B cell (primary cell): ENCODE data around the gene LRRC70. TPM values are rescaled to one million over a fixed set of nuclear protein-coding genes. Genes with fewer than 3 reads are reported as not detected.

Experiments used
- ATAC-seq: fragments of 200-7000 bp; cut with Tn5 transposase; one replicate; pipeline ENCODE4 v1.10.0; 2021; ENCODE audit warnings: low read depth, mild to moderate bottlenecking, moderate number of reproducible peaks, moderate library complexity
- CTCF ChIA-PET: fragments of 350-600 bp; sonication (Branson Sonifier 250); formaldehyde crosslinking; loops from one replicate; lab custom pipeline; 2021; ENCODE audit warnings: antibody characterized with exemption, inconsistent platforms; lab: Charles Lee
- POLR2A ChIA-PET: fragments of 350-600 bp; sonication (Branson Sonifier 250); formaldehyde crosslinking; loops from one replicate; lab custom pipeline; 2021; ENCODE audit warnings: antibody characterized with exemption; lab: Charles Lee
- DNase-seq: peaks from one replicate; pipeline ENCODE4 v3.0.0; 2013
- H2AFZ ChIP-seq: 2 replicates; pipeline ENCODE4 v1.6.1; 2012; ENCODE audit warnings: mild to moderate bottlenecking, low read depth, low read length; ENCODE audit not compliant: insufficient read depth, poor library complexity, severe bottlenecking
- H3K27ac ChIP-seq, 2 donors: 1 replicate in 1 of 2; 2 replicates in 1 of 2; pipeline ENCODE4 v1.5.1; 2012 to 2013; ENCODE audit warnings: low read length in 2 of 2, mild to moderate bottlenecking in 2 of 2, moderate library complexity in 1 of 2
- H3K27me3 ChIP-seq, 4 experiments: fragments of 200-600 bp in 1 of 4; sonication (generic) in 1 of 4; replicated peaks in 1 of 4; 1 replicate in 2 of 4; 2 replicates in 2 of 4; pipeline versions ENCODE4 v1.6.1 to v1.7.0; 2013 to 2016; ENCODE audit warnings: low read length in 3 of 4, mild to moderate bottlenecking in 2 of 4, mixed read lengths in 1 of 4, moderate library complexity in 1 of 4; ENCODE audit not compliant: insufficient read depth in 4 of 4, control insufficient read depth in 3 of 4; ENCODE audit errors: control extremely low read depth in 1 of 4
- H3K36me3 ChIP-seq, 2 experiments: replicated peaks in 1 of 2; 1 replicate in 1 of 2; 2 replicates in 1 of 2; pipeline versions ENCODE4 v1.6.1 to v1.7.1; 2013; ENCODE audit warnings: low read length in 1 of 2; ENCODE audit not compliant: insufficient read depth in 2 of 2, control insufficient read depth in 1 of 2; ENCODE audit errors: control extremely low read depth in 1 of 2, extremely low read depth in 1 of 2
- H3K4me1 ChIP-seq, 2 donors: fragments of 200-600 bp in 1 of 2; sonication (generic) in 1 of 2; 1 replicate in 1 of 2; 2 replicates in 1 of 2; pipeline versions ENCODE4 v1.5.1 to v1.6.1; 2013 to 2017; ENCODE audit warnings: low read length in 2 of 2; ENCODE audit not compliant: control insufficient read depth in 2 of 2, insufficient read depth in 2 of 2
- H3K4me2 ChIP-seq: replicated peaks from 2 replicates; pipeline ENCODE3; 2012; ENCODE audit warnings: mild to moderate bottlenecking, low read depth, low read length; ENCODE audit not compliant: poor library complexity, severe bottlenecking
- H3K4me3 ChIP-seq, 5 experiments: fragments of 200-600 bp in 1 of 5; sonication (generic) in 1 of 5; 1 replicate in 3 of 5; 2 replicates in 2 of 5; pipeline versions ENCODE4 v1.5.1 to v1.7.0; 2011 to 2016; ENCODE audit warnings: low read length in 4 of 5, mild to moderate bottlenecking in 4 of 5, low read depth in 2 of 5, control low read depth in 1 of 5, moderate library complexity in 1 of 5; ENCODE audit not compliant: insufficient read depth in 1 of 5; ENCODE audit errors: control extremely low read depth in 1 of 5, extremely low read depth in 1 of 5
- H3K79me2 ChIP-seq: fragments of 200-600 bp; sonication (generic); one replicate; pipeline ENCODE4 v1.6.0; 2016; ENCODE audit warnings: low read length; ENCODE audit not compliant: control insufficient read depth, insufficient read depth
- H3K9ac ChIP-seq: fragments of 200-600 bp; sonication (generic); 2 replicates; pipeline ENCODE4 v1.6.1; 2017; ENCODE audit warnings: mild to moderate bottlenecking, low read length, moderate library complexity
- H3K9me3 ChIP-seq, 3 donors: one replicate each; pipeline versions ENCODE4 v1.6.1 to v1.7.1; 2013; ENCODE audit warnings: low read length in 2 of 3; ENCODE audit not compliant: control insufficient read depth in 2 of 3, insufficient read depth in 1 of 3; ENCODE audit errors: control extremely low read depth in 1 of 3
- H4K20me1 ChIP-seq: 2 replicates; pipeline ENCODE4 v1.6.0; 2012; ENCODE audit warnings: mild to moderate bottlenecking, low read length; ENCODE audit not compliant: insufficient read depth, control insufficient read depth, poor library complexity, severe bottlenecking
- H3K27ac Mint-ChIP-seq: one replicate; pipeline ENCODE4 v1.8.0; 2021; ENCODE audit warnings: mixed read lengths
- H3K27me3 Mint-ChIP-seq: one replicate; pipeline ENCODE4 v1.8.0; 2021; ENCODE audit warnings: mixed read lengths
- H3K4me1 Mint-ChIP-seq: one replicate; pipeline ENCODE4 v1.8.0; 2021; ENCODE audit warnings: mixed read lengths
- H3K4me3 Mint-ChIP-seq: one replicate; pipeline ENCODE4 v1.8.0; 2021; ENCODE audit warnings: mixed read lengths
- H3K9me3 Mint-ChIP-seq: one replicate; pipeline ENCODE4 v1.8.0; 2022; ENCODE audit warnings: mixed read lengths; ENCODE audit not compliant: insufficient read depth
- EZH2 ChIP-seq: IDR thresholded peaks from 2 replicates; pipeline ENCODE4 v1.6.1; 2012; ENCODE audit warnings: borderline replicate concordance, low read depth, mild to moderate bottlenecking, moderate library complexity, low read length; ENCODE audit not compliant: insufficient read depth, poor library complexity, severe bottlenecking
- WGBS: methylation state at CpG from one replicate; pipeline ENCODE4 v1.1.5; 2013; ENCODE audit warnings: missing lambda C conversion rate; ENCODE audit not compliant: insufficient coverage; 5-methylcytosine and 5-hydroxymethylcytosine counted together
- intact Hi-C: fragments of 100-400 bp; cut with micrococcal nuclease; formaldehyde crosslinking; loops from one replicate; pipeline ENCODE4 v1.10.0; 2022
- polyA plus RNA-seq: library from polyadenylated mRNA; depleted of rRNA; stranded (reverse); fragments of >200 nt; gene quantifications from 2 replicates; pipeline ENCODE4 v1.2.3, GENCODE V29; 2012
- total RNA-seq, 2 donors: library from RNA; stranded (reverse); fragments of 120-200 nt in 1 of 2; gene quantifications; 1 replicate in 1 of 2; 2 replicates in 1 of 2; pipeline versions ENCODE4 v1.2.3 to v1.2.4, GENCODE V29; 2013 to 2022
- TF ChIP-seq, protein P1 (sequence below): fragments of 200-600 bp; IDR thresholded peaks from one replicate; pipeline ENCODE4 v1.8.0; 2022; ENCODE audit warnings: antibody characterized with exemption, mild to moderate bottlenecking

The LRRC70 gene
- total and polyA plus RNA-seq, 2 donors (not counting 1 experiment from before 2014, with no cell fraction given), result 2.3 to 3.3 TPM

DNA sequence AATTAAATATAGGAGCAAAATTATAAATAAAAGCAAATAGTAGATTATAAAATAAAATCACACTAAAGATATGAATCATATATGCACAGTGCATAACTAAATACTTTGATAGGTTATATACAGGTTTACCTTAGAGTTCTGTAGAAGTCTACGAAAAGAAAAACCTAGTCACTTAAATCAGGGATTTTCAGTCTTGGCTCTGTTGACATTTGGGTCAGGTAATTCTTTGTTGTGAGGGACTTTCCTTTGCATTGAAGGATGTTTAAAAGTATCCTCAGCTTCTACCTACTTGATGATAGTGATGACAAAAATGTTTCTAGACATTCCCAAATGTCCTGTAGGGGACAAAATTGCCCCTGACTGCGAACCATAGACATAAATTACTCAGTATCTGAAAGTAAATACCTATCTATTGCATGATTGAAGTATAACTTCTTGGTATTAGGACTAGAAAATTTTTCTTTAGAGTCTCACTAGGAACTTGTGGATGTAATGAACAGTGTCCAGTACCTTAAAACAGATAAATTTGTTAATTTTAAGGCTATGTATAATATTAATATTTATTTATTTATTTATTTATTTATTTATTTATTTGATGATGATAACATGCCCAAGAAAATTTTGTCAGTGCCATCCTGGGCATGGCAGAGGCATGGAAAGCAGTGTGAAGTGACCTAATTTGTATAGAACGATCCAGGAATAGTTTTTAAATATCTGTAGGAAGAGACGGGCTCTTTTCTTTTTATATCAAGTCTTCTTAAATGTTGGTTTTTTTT lies 44.0 kb upstream of the LRRC70 start:
- no peak overlapping the region for H3K27ac ChIP-seq
- H3K4me3 Mint-ChIP-seq, result no peak overlapping the region
- H3K4me1 ChIP-seq, result no peaks in the 10 kb centered on the region
- no peak for ATAC-seq
- WGBS, result no CpG with 5 or more reads among the region's 4 CpGs
- TF ChIP-seq EZH2, result no peak
- TF ChIP-seq, protein P1, sequence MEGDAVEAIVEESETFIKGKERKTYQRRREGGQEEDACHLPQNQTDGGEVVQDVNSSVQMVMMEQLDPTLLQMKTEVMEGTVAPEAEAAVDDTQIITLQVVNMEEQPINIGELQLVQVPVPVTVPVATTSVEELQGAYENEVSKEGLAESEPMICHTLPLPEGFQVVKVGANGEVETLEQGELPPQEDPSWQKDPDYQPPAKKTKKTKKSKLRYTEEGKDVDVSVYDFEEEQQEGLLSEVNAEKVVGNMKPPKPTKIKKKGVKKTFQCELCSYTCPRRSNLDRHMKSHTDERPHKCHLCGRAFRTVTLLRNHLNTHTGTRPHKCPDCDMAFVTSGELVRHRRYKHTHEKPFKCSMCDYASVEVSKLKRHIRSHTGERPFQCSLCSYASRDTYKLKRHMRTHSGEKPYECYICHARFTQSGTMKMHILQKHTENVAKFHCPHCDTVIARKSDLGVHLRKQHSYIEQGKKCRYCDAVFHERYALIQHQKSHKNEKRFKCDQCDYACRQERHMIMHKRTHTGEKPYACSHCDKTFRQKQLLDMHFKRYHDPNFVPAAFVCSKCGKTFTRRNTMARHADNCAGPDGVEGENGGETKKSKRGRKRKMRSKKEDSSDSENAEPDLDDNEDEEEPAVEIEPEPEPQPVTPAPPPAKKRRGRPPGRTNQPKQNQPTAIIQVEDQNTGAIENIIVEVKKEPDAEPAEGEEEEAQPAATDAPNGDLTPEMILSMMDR, result no peak
- H3K27ac Mint-ChIP-seq, result no peak overlapping the region
- POLR2A ChIA-PET, result no interaction called here
- no peaks in the 10 kb centered on the region for H3K27me3 Mint-ChIP-seq
- no peak overlapping the region for H3K4me2 ChIP-seq
- peaks cover 2 to 12% of the 10 kb centered on the region in 2 experiments for H3K36me3 ChIP-seq
- CTCF ChIA-PET, result no interaction called here
- DNase-seq, result no peak
- no peaks in the 10 kb centered on the region for H3K4me1 Mint-ChIP-seq
- no peaks in the 10 kb centered on the region for H3K9me3 Mint-ChIP-seq
- no peaks in the 10 kb centered on the region for H3K9me3 ChIP-seq
- no peaks in the 10 kb centered on the region for H3K79me2 ChIP-seq
- no peaks in the 10 kb centered on the region for H4K20me1 ChIP-seq
- no peaks in the 10 kb centered on the region for H3K27me3 ChIP-seq
- no peak overlapping the region for H3K4me3 ChIP-seq
- intact Hi-C loops, result no loop called here
- no peak overlapping the region for H3K9ac ChIP-seq
- H2AFZ ChIP-seq, result no peak overlapping the region

DNA sequence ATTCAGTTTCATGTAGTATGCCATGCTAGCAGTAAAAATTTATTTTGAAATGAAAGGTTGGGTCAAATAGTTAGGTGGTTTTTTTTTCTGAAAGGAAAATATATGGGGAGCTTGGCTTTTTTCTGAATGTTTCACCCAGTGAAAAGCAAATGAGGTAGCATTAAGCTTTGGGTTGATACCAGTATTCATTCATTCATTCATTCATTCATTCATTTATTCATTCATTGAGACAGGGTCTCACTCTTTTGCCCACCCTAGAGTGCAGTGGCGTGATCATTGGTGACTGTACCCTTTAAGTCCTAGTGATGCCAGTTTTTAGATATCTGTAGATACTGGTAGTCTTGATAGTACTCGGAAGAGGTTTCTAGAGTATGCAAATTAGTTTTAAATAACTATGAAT lies 42.4 kb upstream of the LRRC70 start:
- no peak for DNase-seq
- Mint-ChIP-seq H3K4me3 (no peak overlapping the region), H3K4me1 (no peaks in the 10 kb centered on the region), H3K27me3 (no peaks in the 10 kb centered on the region), H3K9me3 (no peaks in the 10 kb centered on the region), H3K27ac (no peak overlapping the region)
- Histone ChIP-seq H3K27me3 (no peaks in the 10 kb centered on the region), H2AFZ (no peak overlapping the region), H3K9ac (no peak overlapping the region), H3K4me3 (no peak overlapping the region), H3K9me3 (no peaks in the 10 kb centered on the region), H3K4me1 (no peaks in the 10 kb centered on the region), H3K79me2 (no peaks in the 10 kb centered on the region), H4K20me1 (no peaks in the 10 kb centered on the region), H3K36me3 (peaks cover 0 to 8% of the 10 kb centered on the region in 2 experiments), H3K4me2 (no peak overlapping the region), H3K27ac (no peak overlapping the region)
- no peak for ATAC-seq
- intact Hi-C loops, result no loop called here
- TF ChIP-seq EZH2, result no peak
- TF ChIP-seq, protein P1, result no peak
- ChIA-PET POLR2A (no interaction called here), CTCF (no interaction called here)
- WGBS, result no CpG with 5 or more reads among the region's 2 CpGs
